GM19099 (cell line): Measurements from ENCODE around the gene SLIT3.

Source experiments
- POLR2A ChIP-seq: IDR thresholded peaks from 3 replicates; pipeline ENCODE4 v1.6.1; 2011; ENCODE audit warnings: low read depth; ENCODE audit not compliant: insufficient read length; ENCODE audit errors: extremely low read depth

Gene SLIT3

GRCh38 chr5:169002953-169003555, 297.9 kb downstream of the SLIT3 start:
- no peak for TF ChIP-seq POLR2A

GRCh38 chr5:169001394-169001793, 299.5 kb downstream of the SLIT3 start:
- TF ChIP-seq POLR2A = no peak

- no peak for TF ChIP-seq POLR2A
Measured at GRCh38 chr5:168995024-168995423, 305.9 kb downstream of the SLIT3 start.

GRCh38 chr5:168992687-168993086, 308.3 kb downstream of the SLIT3 start:
- no peak for TF ChIP-seq POLR2A

- TF ChIP-seq POLR2A = no peak
Measured at GRCh38 chr5:168992016-168992415, 308.9 kb downstream of the SLIT3 start.

GRCh38 chr5:168991311-168991710, 309.6 kb downstream of the SLIT3 start:
- TF ChIP-seq POLR2A = no peak

- TF ChIP-seq POLR2A = no peak
Measured at GRCh38 chr5:168990679-168991078, 310.3 kb downstream of the SLIT3 start.

- TF ChIP-seq POLR2A = no peak
Measured at GRCh38 chr5:168989731-168990505, 311.0 kb downstream of the SLIT3 start.

- TF ChIP-seq POLR2A = no peak
Measured at GRCh38 chr5:168988699-168989098, 312.2 kb downstream of the SLIT3 start.

GRCh38 chr5:168987543-168988300, 313.2 kb downstream of the SLIT3 start:
- no peak for TF ChIP-seq POLR2A

- TF ChIP-seq POLR2A = no peak
Measured at GRCh38 chr5:168985454-168985853, 315.5 kb downstream of the SLIT3 start.

- no peak for TF ChIP-seq POLR2A
Measured at GRCh38 chr5:168984135-168984675, 316.7 kb downstream of the SLIT3 start.

- no peak for TF ChIP-seq POLR2A
Measured at GRCh38 chr5:168979135-168979534, 321.8 kb downstream of the SLIT3 start.

- no peak for TF ChIP-seq POLR2A
Measured at GRCh38 chr5:168978500-168978899, 322.4 kb downstream of the SLIT3 start.

GRCh38 chr5:168978015-168978414, 322.9 kb downstream of the SLIT3 start:
- TF ChIP-seq POLR2A = no peak

- no peak for TF ChIP-seq POLR2A
Measured at GRCh38 chr5:168976311-168976970, 324.5 kb downstream of the SLIT3 start.

- no peak for TF ChIP-seq POLR2A
Measured at GRCh38 chr5:168975331-168975730, 325.6 kb downstream of the SLIT3 start.
